ENCODE measurements around the gene BCHE. TPM values are rescaled to one million over a fixed set of nuclear protein-coding genes. Genes with fewer than 3 reads are reported as not detected.

Gene BCHE
- total and polyA plus RNA-seq, 2 of the 13 experiments (the other 11 are each of a cell fraction or from before 2014, with no cell fraction given) = not detected

DNA sequence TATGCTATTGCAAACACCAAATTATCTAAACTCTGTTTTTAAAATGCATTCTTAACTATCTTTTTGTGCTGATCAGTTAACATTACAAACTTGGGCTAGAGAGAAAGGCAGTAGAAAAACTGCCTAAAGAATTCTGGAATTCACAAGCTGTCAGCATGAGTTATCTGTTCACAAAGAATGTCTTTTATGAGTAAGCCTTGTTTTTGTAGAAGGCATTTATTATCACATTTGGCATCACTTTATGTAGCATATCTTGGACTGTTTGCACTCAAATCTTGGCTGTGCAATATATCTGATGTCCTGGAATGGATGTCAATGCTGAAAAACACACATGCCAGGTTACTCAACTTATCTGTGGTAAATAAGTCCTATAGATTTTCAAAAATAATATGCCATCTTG lies 15.5 kb upstream of the BCHE start (continued):
- TF ChIP-seq, protein P1, sequence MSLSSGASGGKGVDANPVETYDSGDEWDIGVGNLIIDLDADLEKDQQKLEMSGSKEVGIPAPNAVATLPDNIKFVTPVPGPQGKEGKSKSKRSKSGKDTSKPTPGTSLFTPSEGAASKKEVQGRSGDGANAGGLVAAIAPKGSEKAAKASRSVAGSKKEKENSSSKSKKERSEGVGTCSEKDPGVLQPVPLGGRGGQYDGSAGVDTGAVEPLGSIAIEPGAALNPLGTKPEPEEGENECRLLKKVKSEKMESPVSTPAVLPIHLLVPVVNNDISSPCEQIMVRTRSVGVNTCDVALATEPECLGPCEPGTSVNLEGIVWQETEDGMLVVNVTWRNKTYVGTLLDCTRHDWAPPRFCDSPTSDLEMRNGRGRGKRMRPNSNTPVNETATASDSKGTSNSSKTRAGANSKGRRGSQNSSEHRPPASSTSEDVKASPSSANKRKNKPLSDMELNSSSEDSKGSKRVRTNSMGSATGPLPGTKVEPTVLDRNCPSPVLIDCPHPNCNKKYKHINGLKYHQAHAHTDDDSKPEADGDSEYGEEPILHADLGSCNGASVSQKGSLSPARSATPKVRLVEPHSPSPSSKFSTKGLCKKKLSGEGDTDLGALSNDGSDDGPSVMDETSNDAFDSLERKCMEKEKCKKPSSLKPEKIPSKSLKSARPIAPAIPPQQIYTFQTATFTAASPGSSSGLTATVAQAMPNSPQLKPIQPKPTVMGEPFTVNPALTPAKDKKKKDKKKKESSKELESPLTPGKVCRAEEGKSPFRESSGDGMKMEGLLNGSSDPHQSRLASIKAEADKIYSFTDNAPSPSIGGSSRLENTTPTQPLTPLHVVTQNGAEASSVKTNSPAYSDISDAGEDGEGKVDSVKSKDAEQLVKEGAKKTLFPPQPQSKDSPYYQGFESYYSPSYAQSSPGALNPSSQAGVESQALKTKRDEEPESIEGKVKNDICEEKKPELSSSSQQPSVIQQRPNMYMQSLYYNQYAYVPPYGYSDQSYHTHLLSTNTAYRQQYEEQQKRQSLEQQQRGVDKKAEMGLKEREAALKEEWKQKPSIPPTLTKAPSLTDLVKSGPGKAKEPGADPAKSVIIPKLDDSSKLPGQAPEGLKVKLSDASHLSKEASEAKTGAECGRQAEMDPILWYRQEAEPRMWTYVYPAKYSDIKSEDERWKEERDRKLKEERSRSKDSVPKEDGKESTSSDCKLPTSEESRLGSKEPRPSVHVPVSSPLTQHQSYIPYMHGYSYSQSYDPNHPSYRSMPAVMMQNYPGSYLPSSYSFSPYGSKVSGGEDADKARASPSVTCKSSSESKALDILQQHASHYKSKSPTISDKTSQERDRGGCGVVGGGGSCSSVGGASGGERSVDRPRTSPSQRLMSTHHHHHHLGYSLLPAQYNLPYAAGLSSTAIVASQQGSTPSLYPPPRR (CRISPR knock-in tag; IDR thresholded peaks at IDR 0.05; ENCODE audit: borderline replicate concordance) = no peak
- no peak for TF ChIP-seq ZNF780A (CRISPR knock-in tag; IDR thresholded peaks at IDR 0.05)
- TF ChIP-seq SMARCC2 (IDR thresholded peaks at IDR 0.05) = no peak
- no peak for TF ChIP-seq TP53 (CRISPR knock-in tag; conservative IDR thresholded peaks at IDR 0.05)
- no peak for TF ChIP-seq HOXA5 (CRISPR knock-in tag; IDR thresholded peaks at IDR 0.05)
- no peak for TF ChIP-seq RBM39 (IDR thresholded peaks at IDR 0.05; ENCODE audit: low read depth, low read length, poor library complexity, severe bottlenecking)

GRCh38 chr3:165852191-165852590 lies 15.0 kb upstream of the BCHE start:
- BruUV-seq (replicated peaks) = no TSS peak
- in situ Hi-C loops (cut with HindIII; ENCODE audit: extremely low pct_ligation_motif_present, low pct_unique_long_range_greater_than_20kb) = loop anchor here (25.0 kb wide), 2 partner anchors 1185 to 1485 kb away; no protein-coding TSS in a partner anchor

More at GRCh38 chr3:165852191-165852590, 15.0 kb upstream of the BCHE start:
- Histone ChIP-seq H3K4me1 (ENCODE audit: insufficient read depth, low read length) (no peaks in the 10 kb centered on the region), H3K9ac (ENCODE audit: insufficient read depth, low read depth, low read length) (no peak overlapping the region), H3K79me2 (ENCODE audit: insufficient read depth, low read length) (no peaks in the 10 kb centered on the region), H3K27me3 (ENCODE audit: control insufficient read depth in 1 of 2, insufficient read depth in 2 of 2, low read length in 2 of 2) (no peaks in the 10 kb centered on the region), H3K27ac (ENCODE audit: extremely low read length, insufficient read depth, low read length) (no peak overlapping the region), H4K20me1 (ENCODE audit: insufficient read depth, low read length) (no peaks in the 10 kb centered on the region), H3K4me2 (ENCODE audit: low read depth, low read length) (no peak overlapping the region), H3K9me3 (ENCODE audit: low read length) (no peaks in the 10 kb centered on the region), H3K36me3 (replicated peaks in 1 of 2; ENCODE audit: control insufficient read depth in 1 of 2, insufficient read depth in 2 of 2, low read length in 2 of 2) (no peaks in the 10 kb centered on the region), H3K4me3 (replicated peaks in 1 of 3; ENCODE audit: insufficient read depth in 1 of 3, low read depth in 2 of 3, low read length in 3 of 3) (no peak overlapping the region), H2AFZ (ENCODE audit: low read length) (no peak overlapping the region)
- WGBS (ENCODE audit: low lambda C conversion rate) = 0% methylated on average over 2 of the region's 2 CpGs
- intact Hi-C loops (cut with micrococcal nuclease; ENCODE audit: unreplicated experiment) = loop anchor here (5.0 kb wide), 1 partner anchor 1500 kb away; no protein-coding TSS in a partner anchor
- TF ChIP-seq ZZZ3 (CRISPR knock-in tag; IDR thresholded peaks at IDR 0.05; ENCODE audit: borderline replicate concordance) (no peak), HOXA5 (CRISPR knock-in tag; IDR thresholded peaks at IDR 0.05) (no peak), DZIP1 (CRISPR knock-in tag; IDR thresholded peaks at IDR 0.05) (no peak), CSRNP1 (CRISPR knock-in tag; IDR thresholded peaks at IDR 0.05) (no peak), SNAPC5 (CRISPR knock-in tag; IDR thresholded peaks at IDR 0.05; ENCODE audit: borderline replicate concordance) (no peak), SMC3 (IDR thresholded peaks at IDR 0.05; ENCODE audit: low read length) (no peak)
- POLR2A ChIA-PET = no interaction called here
- FAIRE-seq (no peak), DNase-seq (ENCODE audit: low spot score) (no peak), ATAC-seq (no peak)
- CTCF ChIA-PET (ENCODE audit: low intra/inter-chr PET ratio, low total read pairs) = no interaction called here
